GM18520 (cell line): Measurements from ENCODE around the gene HIBCH.
"Not testable (repeated sequence)": the region's sequence is repeated elsewhere in the genome, so short reads cannot be mapped to it uniquely, and the experiment has no call there.

ENCODE experiments used
- ATAC-seq: cut with Tn5 transposase; IDR thresholded peaks from one replicate; pipeline ENCODE4 v1.9.1; 2021; ENCODE audit not compliant: unreplicated experiment

Gene HIBCH

GRCh38 chr2:190343089-190343535 is 23.5 kb upstream of the HIBCH start:
- no peak for ATAC-seq

- no peak for ATAC-seq
Observed at GRCh38 chr2:190342611-190343010, 23.0 kb upstream of the HIBCH start.

- ATAC-seq, result no peak
Observed at GRCh38 chr2:190340369-190340768, 20.7 kb upstream of the HIBCH start.

GRCh38 chr2:190339394-190339793 is 19.8 kb upstream of the HIBCH start:
- ATAC-seq, result no peak

GRCh38 chr2:190338453-190338852 is 18.8 kb upstream of the HIBCH start:
- ATAC-seq, result no peak

- no peak for ATAC-seq
Observed at GRCh38 chr2:190336420-190336819, 16.8 kb upstream of the HIBCH start.

- not testable (repeated sequence) for ATAC-seq
Observed at GRCh38 chr2:190335584-190335983, 16.0 kb upstream of the HIBCH start.

GRCh38 chr2:190335225-190335559 is 15.6 kb upstream of the HIBCH start:
- no peak for ATAC-seq

GRCh38 chr2:190334479-190335224 is 15.0 kb upstream of the HIBCH start:
- no peak for ATAC-seq

- ATAC-seq, result no peak
Observed at GRCh38 chr2:190333928-190334327, 14.3 kb upstream of the HIBCH start.

- no peak for ATAC-seq
Observed at GRCh38 chr2:190333395-190333794, 13.8 kb upstream of the HIBCH start.

GRCh38 chr2:190328573-190329147 is 9.0 kb upstream of the HIBCH start:
- no peak for ATAC-seq

- no peak for ATAC-seq
Observed at GRCh38 chr2:190327867-190328572, 8.4 kb upstream of the HIBCH start.

- no peak for ATAC-seq
Observed at GRCh38 chr2:190325588-190325987, 6.0 kb upstream of the HIBCH start.

GRCh38 chr2:190323406-190323805 is 3.8 kb upstream of the HIBCH start:
- ATAC-seq, result no peak

- ATAC-seq, result peak; percentile 26
Observed at GRCh38 chr2:190320696-190321095, 1.1 kb upstream of the HIBCH start.

- no peak for ATAC-seq
Observed at GRCh38 chr2:190318931-190319554, 583 bp downstream of the HIBCH start.

GRCh38 chr2:190318514-190318913 is 1.1 kb downstream of the HIBCH start:
- no peak for ATAC-seq

GRCh38 chr2:190315273-190315672 is 4.4 kb downstream of the HIBCH start:
- no peak for ATAC-seq

- ATAC-seq, result no peak
Observed at GRCh38 chr2:190313880-190314279, 5.7 kb downstream of the HIBCH start.

- not testable (repeated sequence) for ATAC-seq
Observed at GRCh38 chr2:190312635-190313025, 7.0 kb downstream of the HIBCH start.
